T-helper 2 cell (primary cell): Measurements from ENCODE around the gene HS2ST1.

ENCODE experiments used
- DNase-seq, 5 experiments: peaks; one replicate each; pipeline versions ENCODE4 v3.0.0 to v3.0.0-alpha.2; 2012 to 2022

Gene HS2ST1

DNA sequence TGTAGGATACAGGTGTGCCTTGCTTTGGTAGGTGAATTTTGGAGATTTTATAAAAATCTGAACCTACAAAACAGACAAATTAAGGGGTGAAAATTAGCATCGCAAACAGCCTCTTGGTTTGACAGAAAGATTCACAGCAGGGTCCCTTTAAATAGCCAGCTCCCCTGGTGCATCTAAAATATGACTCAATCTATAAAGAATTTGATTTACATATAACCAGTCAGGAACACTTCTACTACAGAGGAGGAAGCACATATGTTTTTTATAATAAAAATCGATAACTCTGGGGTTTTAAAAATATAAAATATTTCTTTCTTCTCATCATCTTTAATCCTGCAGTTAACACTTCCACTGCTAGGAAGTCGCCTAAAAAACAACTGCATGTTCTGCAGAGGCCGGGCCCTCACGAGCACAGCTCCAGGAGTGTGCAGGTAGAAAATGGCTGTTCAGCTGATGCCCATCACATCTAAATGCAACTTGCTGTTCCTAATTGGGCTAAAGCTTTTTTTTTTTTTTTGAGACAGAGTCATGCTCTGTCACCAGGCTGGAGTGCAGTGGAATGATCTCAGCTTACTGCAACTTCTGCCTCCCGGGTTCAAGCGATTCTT, 203.4 kb downstream of the HS2ST1 start:
- DNase-seq, result no peak

DNA sequence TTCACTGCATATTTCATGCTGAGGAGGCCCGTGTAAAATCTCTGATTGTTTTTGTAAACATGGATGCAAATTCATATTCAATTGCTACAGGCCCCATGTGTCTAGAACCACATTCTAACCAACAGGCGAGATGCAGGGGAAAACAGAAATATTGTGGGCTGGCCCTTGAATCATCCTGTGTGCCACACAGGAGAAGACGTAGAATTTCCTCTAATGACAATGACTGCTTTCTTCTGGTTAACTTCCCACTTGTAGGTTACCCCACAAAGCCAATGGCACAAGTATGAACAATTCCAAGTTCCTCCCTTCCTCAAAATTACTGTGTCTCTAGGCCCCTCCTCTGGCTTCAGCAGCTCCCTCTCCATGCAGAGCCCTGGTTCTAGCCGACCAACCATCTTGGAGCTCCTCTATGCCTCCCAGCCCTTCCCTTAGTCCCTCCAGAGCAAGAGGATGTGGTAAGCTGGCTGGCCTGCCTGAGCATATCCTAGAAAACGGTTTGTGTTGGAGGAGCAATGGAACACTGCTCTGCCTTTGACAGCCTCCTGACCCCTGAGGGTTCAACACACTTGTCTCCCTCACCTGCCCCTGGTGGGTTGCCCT, 205.2 kb downstream of the HS2ST1 start:
- no peak for DNase-seq

- DNase-seq, result no peak
These were observed 206.3 kb downstream of the HS2ST1 start for GRCh38 chr1:87120779-87121178.

- DNase-seq, result no peak
These were observed 207.3 kb downstream of the HS2ST1 start for GRCh38 chr1:87121711-87122163.

DNA sequence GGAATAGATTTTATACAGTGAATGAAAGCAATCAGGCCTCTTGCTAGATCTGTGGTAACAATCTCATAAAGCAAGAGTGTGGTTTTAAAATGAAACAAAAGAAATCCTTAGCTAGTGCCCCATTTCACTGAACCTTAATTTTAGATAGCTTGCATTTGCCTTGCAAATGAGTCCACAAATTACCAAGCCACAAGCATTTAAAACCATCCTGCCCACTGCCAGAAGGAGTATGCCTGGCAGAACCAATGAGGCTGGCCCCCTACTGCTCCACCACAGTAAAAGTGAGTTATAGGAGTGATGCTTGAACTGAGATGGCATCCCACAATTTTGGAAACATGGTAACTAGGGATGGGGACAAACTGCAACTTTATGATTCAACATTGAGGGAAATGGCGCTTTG, 207.8 kb downstream of the HS2ST1 start:
- DNase-seq, result no peak

DNA sequence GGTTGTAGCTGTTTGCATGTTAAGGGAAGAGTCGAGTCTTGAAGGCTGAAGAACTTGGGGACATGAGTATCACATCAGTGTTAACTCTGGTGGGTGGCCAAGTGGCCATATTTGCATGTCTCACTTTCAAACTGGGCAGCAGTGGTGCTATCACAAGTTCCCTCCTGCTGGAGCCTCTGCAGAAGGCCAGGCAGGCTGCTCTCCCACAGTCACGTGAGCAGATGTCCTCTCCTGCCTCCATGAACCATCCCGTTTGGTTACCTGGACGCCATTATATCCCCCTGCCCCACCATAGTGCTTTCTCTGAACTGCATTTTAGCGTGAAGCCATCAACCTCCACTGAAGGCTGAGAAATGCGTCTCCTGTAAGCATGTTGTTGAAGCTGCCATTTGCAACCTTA, 209.2 kb downstream of the HS2ST1 start:
- no peak for DNase-seq

GRCh38 chr1:87126886-87127505, 212.6 kb downstream of the HS2ST1 start:
- DNase-seq, result no peak

DNA sequence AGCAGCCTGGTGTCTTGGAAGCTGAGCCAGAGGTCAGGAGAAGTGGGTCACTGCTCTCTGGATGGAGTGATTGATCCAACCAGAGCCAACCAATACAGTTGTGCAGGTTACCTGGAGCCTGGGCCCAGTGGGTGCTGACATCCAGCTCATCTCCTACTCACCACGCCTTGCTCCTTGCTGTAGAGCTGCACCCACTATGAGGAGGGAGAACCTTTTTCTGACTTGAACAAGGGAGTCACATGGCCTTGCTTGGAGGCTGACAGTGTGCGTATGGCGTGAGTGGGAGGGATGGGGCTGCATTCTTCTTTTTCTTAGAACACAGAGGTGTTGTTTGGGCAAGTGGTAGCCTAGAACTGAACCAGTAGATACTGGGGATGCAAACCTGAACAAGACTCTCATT, 213.1 kb downstream of the HS2ST1 start:
- DNase-seq, result no peak

DNA sequence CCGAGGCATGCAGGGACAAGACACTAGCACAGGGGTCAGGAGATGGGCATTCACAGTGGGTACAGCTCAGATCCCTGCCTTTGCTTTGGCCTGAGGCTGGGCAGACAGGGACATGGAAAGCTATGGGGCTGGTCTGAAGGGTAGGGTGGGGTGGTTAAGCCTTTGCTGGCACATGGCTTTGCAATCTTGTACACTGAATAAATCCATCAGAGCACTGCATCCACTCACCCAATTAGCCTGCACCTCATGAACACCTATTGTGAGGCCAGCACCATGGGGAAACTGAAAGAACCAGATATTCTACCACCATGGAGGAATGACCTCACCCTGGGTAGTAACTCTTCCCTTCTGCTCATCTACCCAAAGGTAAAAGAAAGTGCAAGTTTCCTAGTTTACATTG, 214.6 kb downstream of the HS2ST1 start:
- DNase-seq, result no peak

- DNase-seq, result no peak
These were observed 215.2 kb downstream of the HS2ST1 start for GRCh38 chr1:87129606-87130005.

- no peak for DNase-seq
These were observed 216.0 kb downstream of the HS2ST1 start for GRCh38 chr1:87130438-87130837.

- peak; percentile 28 to 66 (median 53) for DNase-seq
These were observed 217.4 kb downstream of the HS2ST1 start for GRCh38 chr1:87131809-87132283.

GRCh38 chr1:87132284-87132870, 217.9 kb downstream of the HS2ST1 start:
- DNase-seq, result no peak

DNA sequence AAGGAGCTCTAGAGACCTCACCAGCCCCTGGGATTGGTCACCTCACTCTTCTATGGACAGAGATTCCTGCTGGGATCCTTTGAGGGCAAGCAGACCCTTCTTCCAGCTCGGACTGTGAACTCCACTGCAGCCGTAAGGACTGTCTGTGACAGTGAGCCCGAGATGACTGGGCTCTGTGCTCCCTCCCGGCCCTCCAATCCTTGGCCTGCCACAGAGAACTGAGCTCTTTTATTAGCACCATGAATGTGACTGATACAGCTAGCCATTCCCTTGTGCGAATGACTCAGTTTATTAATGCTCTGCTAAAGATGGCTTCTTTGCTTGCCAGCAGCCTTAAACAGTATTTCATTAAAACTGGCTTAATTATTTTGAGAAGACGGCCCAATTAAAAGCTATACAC, 219.6 kb downstream of the HS2ST1 start:
- no peak for DNase-seq

DNA sequence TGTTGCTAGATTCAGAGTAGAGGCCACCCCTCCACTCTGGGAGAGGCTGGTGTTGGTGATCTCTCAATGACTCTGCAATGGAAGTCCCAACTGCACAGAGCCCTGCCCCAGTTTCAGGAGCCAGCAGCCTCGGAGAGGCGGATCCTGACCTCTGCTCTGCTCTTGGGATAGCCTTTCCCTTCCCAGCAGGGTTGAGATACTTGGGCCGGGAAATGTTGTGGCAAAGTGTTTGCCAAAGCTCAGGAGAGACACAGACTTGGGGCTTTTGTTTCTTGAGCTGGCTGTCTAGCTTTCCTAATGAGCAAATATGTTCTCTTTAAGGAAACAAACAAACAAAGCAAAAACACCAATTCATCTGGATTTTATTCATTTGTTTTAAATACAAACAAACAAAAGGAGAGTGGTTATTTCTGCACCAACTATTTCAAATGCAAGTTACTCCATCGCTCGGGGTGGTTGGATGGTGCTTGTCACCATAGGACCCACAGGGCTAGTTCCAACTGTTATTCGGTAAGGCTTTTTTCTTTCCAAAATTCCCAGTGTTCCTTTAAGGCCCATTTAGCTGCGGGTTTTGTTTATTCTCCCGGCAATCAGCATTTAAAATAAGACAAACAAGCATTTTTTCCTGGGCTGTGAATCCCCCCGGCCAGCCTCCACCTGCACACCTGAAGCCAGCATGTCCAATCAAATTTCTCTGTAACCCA, 220.3 kb downstream of the HS2ST1 start:
- DNase-seq, result no peak

DNA sequence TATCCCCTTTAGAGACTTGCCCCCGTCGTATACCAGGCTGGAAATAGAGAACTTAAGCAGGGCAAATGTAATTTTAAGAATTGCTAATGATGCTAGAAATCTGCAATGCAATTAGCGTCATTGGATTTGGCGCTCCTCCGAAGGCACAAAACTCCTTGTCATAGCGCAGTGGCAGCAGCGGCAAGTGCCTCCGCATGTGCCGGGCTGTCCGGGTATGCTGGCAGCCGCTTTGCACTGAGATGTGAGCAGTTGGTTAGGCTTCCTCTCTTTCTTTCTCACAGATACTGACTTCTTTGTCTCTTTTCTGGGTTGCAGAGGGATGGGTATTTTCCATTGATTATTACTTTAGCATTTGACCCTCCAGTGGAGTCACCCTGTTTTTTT, 220.9 kb downstream of the HS2ST1 start:
- DNase-seq, result no peak

DNA sequence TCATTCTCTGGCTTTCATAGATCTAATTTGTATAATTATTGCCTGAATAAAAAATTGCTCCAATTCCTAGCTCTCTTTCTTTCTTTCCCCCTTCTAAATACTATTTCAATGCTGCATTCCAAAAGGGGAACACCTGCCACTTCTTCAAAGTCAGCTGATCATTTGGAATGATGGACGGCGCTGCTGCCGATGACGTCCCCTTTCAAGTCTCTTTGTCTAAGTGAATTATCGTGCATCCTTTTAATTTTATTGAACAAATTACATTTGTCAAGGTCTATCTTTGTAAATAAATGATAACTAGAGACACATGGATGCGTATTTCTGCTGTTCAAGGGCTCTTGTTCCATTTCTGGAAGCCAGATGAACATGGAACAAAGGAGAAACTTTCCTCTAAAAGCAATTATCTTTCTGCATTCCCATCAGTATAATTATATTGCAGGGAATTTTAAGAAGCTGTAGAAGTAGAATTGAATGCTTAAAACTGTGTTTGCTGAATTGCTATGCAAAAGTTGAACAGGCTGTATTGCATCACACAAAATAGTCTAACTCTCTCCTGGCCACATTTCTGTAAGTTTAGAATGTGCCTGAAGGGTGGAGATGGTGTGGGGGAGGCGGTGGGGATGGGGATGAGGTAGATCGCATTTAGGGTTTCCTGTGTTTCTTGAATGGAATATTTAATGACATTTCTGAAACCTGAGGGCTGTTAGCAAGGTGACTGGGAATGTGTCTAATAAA, 222.3 kb downstream of the HS2ST1 start:
- DNase-seq, result no peak

GRCh38 chr1:87137342-87137739, 222.9 kb downstream of the HS2ST1 start:
- no peak for DNase-seq

- DNase-seq, result no peak
These were observed 226.6 kb downstream of the HS2ST1 start for GRCh38 chr1:87140831-87141540.

DNA sequence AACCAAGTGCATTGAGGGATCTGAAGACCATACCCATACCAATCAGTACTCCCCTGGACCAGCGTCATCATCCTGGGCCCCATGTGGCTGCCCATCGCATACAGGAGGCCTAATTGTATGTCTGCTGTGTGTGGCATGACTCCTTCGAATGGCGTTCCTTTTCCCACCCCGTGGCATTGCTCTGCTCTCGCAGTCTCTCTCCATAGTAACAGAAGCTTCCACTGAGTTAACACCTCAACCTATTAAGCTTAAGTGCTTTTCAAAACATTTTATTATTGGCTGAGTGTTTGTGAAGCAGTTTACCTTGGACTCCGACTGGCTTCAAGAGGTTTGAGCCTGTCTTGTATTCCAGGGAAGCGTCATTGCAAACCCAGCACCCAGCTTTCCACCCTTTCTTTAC, 227.1 kb downstream of the HS2ST1 start:
- no peak for DNase-seq

DNA sequence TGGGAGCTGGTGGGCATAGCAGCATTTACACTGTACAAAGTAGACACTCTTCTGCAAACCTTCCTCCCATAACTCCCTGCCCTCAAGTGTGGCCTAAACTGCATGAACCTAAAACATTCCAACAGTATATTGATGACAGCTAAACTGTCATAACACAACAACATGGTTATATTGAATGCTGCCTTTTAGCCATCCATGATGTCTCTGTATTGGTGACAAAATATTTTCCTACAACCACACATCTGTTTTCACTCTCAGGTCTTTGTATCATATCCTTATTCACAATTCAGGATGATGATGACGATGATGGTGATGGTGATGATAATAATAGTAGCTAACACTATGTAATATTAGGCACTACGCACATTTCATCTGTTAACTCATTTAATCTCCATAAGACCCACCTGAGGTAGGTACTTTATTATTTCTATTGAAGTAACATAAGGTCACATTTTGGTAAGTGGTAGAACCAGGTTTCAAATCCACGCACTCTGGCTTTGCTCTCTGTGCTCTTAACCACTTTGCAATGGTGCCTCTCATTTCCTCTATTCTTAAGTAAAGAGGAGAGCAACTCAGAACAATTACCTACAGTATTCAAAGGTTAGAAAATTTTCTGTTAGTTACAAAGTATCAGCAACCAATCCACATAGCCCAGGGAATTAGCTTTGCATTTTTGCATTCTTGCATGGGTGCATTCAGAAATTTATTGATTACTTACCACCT, 229.1 kb downstream of the HS2ST1 start:
- no peak for DNase-seq
